GM12892 (cell line): ENCODE results near the gene SSBP3.

Source experiments
- POLR2A ChIP-seq: IDR thresholded peaks from 2 replicates; pipeline ENCODE4 v1.6.1; 2011; ENCODE audit warnings: low read depth, low read length, control low read depth
- POLR2AphosphoS5 ChIP-seq: IDR thresholded peaks from 2 replicates; pipeline ENCODE4 v1.6.1; 2011; ENCODE audit warnings: low read depth, low read length, control low read depth

- TF ChIP-seq POLR2A (no peak), POLR2AphosphoS5 (no peak)
These were observed 7.1 kb upstream of the SSBP3 start for GRCh38 chr1:54413295-54413694.
